ENCODE data around the gene APOA1.

DNA sequence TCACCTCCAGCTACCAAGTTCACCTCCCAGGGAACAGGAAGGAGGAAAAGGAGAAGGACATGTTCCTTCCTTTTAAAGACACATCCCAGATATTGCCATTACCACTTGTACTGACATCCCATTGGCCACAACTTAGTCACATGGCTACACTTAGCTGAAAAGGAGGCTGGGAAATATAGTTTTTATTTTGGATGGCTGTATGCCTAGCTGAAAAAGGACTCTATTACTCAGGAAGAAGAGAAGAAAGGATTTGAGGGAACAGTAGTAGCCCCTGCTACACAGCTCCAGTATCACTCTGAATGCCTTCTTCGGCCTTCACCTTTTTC is 43.7 kb downstream of the APOA1 start:
- no peak for TF ChIP-seq POLR2A (IDR thresholded peaks at IDR 0.05)
- TF ChIP-seq, protein P1, sequence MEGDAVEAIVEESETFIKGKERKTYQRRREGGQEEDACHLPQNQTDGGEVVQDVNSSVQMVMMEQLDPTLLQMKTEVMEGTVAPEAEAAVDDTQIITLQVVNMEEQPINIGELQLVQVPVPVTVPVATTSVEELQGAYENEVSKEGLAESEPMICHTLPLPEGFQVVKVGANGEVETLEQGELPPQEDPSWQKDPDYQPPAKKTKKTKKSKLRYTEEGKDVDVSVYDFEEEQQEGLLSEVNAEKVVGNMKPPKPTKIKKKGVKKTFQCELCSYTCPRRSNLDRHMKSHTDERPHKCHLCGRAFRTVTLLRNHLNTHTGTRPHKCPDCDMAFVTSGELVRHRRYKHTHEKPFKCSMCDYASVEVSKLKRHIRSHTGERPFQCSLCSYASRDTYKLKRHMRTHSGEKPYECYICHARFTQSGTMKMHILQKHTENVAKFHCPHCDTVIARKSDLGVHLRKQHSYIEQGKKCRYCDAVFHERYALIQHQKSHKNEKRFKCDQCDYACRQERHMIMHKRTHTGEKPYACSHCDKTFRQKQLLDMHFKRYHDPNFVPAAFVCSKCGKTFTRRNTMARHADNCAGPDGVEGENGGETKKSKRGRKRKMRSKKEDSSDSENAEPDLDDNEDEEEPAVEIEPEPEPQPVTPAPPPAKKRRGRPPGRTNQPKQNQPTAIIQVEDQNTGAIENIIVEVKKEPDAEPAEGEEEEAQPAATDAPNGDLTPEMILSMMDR (IDR thresholded peaks at IDR 0.05), result no peak

Measured in testis (tissue), 2 donors.